Fibroblast of lung (primary cell): ENCODE data around the gene MAPK9. TPM values are rescaled to one million over a fixed set of nuclear protein-coding genes. Genes with fewer than 3 reads are reported as not detected.

Source experiments
- DNase-seq, 2 donors: peaks; one replicate each; pipeline versions ENCODE4 v3.0.0 to v3.0.0-alpha.2; 2010; ENCODE audit warnings: low read depth in 2 of 2
- H2AFZ ChIP-seq: 2 replicates; pipeline ENCODE4 v1.5.1; 2012; ENCODE audit warnings: low read length, control low read depth, inconsistent platforms
- H3K27ac ChIP-seq: 2 replicates; pipeline ENCODE4 v1.5.1; 2011; ENCODE audit warnings: low read length, control low read depth; ENCODE audit not compliant: insufficient read depth
- H3K27me3 ChIP-seq: 2 replicates; pipeline ENCODE4 v1.5.1; 2011; ENCODE audit warnings: mild to moderate bottlenecking, low read length; ENCODE audit not compliant: control insufficient read depth, insufficient read depth
- H3K36me3 ChIP-seq: 2 replicates; pipeline ENCODE4 v1.5.1; 2011; ENCODE audit warnings: low read length; ENCODE audit not compliant: control insufficient read depth, insufficient read depth
- H3K4me1 ChIP-seq: 2 replicates; pipeline ENCODE4 v1.5.1; 2011; ENCODE audit warnings: low read length; ENCODE audit not compliant: control insufficient read depth, insufficient read depth; ENCODE audit errors: extremely low read depth
- H3K4me2 ChIP-seq: 2 replicates; pipeline ENCODE4 v1.5.1; 2011; ENCODE audit warnings: low read length, control low read depth; ENCODE audit not compliant: insufficient read depth; ENCODE audit errors: extremely low read depth
- H3K4me3 ChIP-seq, 4 experiments: fragments of 200-600 bp in 1 of 4; sonication (generic) in 1 of 4; replicated peaks in 1 of 4; 2 replicates each; pipeline ENCODE4 v1.5.1; 2011 to 2016; ENCODE audit warnings: low read length in 4 of 4, low read depth in 3 of 4, mild to moderate bottlenecking in 3 of 4, control low read depth in 2 of 4, inconsistent platforms in 1 of 4, mixed read lengths in 1 of 4; ENCODE audit not compliant: insufficient read depth in 1 of 4; ENCODE audit errors: control extremely low read depth in 1 of 4
- H3K79me2 ChIP-seq: 2 replicates; pipeline ENCODE4 v1.5.1; 2012; ENCODE audit warnings: mild to moderate bottlenecking, low read length, inconsistent platforms; ENCODE audit not compliant: control insufficient read depth, insufficient read depth
- H3K9ac ChIP-seq: 2 replicates; pipeline ENCODE4 v1.5.1; 2011; ENCODE audit warnings: mild to moderate bottlenecking, low read length, control low read depth; ENCODE audit not compliant: insufficient read depth
- H3K9me3 ChIP-seq: 2 replicates; pipeline ENCODE4 v1.5.1; 2012; ENCODE audit warnings: low read depth, low read length; ENCODE audit not compliant: control insufficient read depth, insufficient read depth
- H4K20me1 ChIP-seq: 2 replicates; pipeline ENCODE4 v1.5.1; 2011; ENCODE audit warnings: low read length; ENCODE audit not compliant: control insufficient read depth, insufficient read depth; ENCODE audit errors: extremely low read depth
- CTCF ChIP-seq, 2 donors: IDR thresholded peaks in 1 of 2; conservative IDR thresholded peaks in 1 of 2; 1 replicate in 1 of 2; 2 replicates in 1 of 2; pipeline ENCODE4 v1.5.1; 2011 to 2012; ENCODE audit warnings: low read length in 2 of 2, control low read depth in 1 of 2, inconsistent platforms in 1 of 2, low read depth in 1 of 2, mild to moderate bottlenecking in 1 of 2
- EZH2 ChIP-seq: IDR thresholded peaks from 2 replicates; pipeline ENCODE4 v1.5.1; 2012; ENCODE audit warnings: low read length, control low read depth, mild to moderate bottlenecking; ENCODE audit errors: missing control alignments
- polyA plus RNA-seq, 2 donors: library from polyadenylated mRNA; depleted of rRNA in 1 of 2; stranded (reverse) in 1 of 2; unstranded in 1 of 2; fragments of >200 nt; gene quantifications; 2 replicates each; pipeline ENCODE4 v1.2.1, GENCODE V29; 2011 to 2012; ENCODE audit warnings: missing spikeins in 1 of 2
- total RNA-seq: library from RNA; depleted of rRNA; stranded (reverse); fragments of >200 nt; gene quantifications from 2 replicates; pipeline ENCODE4 v1.2.1, GENCODE V29; 2014

Gene MAPK9
- total and polyA plus RNA-seq, 2 donors (not counting 1 experiment from before 2014, with no cell fraction given), result 27.6 to 36.8 TPM

DNA sequence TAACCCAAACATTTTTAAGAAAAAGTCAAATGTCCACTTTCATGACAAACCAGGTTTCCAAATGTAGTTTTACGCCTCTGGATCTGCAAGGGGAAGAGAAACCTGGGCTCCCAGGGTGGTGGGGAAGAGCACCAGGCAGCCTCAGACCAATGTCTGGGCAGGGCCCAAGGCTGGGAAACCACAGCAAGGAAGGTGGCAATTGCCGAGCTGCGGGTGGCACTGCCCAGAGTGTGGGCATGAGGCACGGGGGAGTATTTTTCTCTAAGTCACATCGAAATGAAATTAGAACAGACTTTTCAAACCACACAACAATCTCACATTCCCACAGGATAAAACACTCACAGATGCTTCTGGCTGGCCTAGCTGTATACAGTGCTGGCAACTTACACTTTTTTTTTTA lies 50.3 kb downstream of the MAPK9 start:
- H3K9me3 ChIP-seq, result no peaks in the 10 kb centered on the region
- no peaks in the 10 kb centered on the region for H3K79me2 ChIP-seq
- H4K20me1 ChIP-seq, result no peaks in the 10 kb centered on the region
- H3K27ac ChIP-seq, result no peak overlapping the region
- H3K9ac ChIP-seq, result no peak overlapping the region
- no peak for DNase-seq
- TF ChIP-seq CTCF (conservative IDR thresholded peaks at IDR 0.05 in 1 of 2, IDR thresholded peaks at IDR 0.05 in 1 of 2; ENCODE audit: low read depth in 1 of 2, low read length in 2 of 2) (no peak), EZH2 (no peak)
- H3K36me3 ChIP-seq, result peaks cover 3% of the 10 kb centered on the region
- H3K4me3 ChIP-seq, result no peak overlapping the region
- H3K4me1 ChIP-seq, result no peaks in the 10 kb centered on the region
- no peak overlapping the region for H3K4me2 ChIP-seq
- H2AFZ ChIP-seq, result no peak overlapping the region
- no peaks in the 10 kb centered on the region for H3K27me3 ChIP-seq

GRCh38 chr5:180238631-180239030 lies 53.3 kb downstream of the MAPK9 start:
- no peak for TF ChIP-seq EZH2
- no peak for TF ChIP-seq CTCF (conservative IDR thresholded peaks at IDR 0.05 in 1 of 2, IDR thresholded peaks at IDR 0.05 in 1 of 2; ENCODE audit: low read depth in 1 of 2, low read length in 2 of 2)

GRCh38 chr5:180235846-180236245 lies 56.0 kb downstream of the MAPK9 start:
- Histone ChIP-seq H3K9me3 (no peaks in the 10 kb centered on the region), H3K36me3 (peaks cover 6% of the 10 kb centered on the region), H3K27me3 (no peaks in the 10 kb centered on the region), H3K4me3 (no peak overlapping the region), H3K4me1 (no peaks in the 10 kb centered on the region), H3K79me2 (no peaks in the 10 kb centered on the region), H4K20me1 (no peaks in the 10 kb centered on the region), H3K9ac (no peak overlapping the region), H2AFZ (no peak overlapping the region), H3K4me2 (no peak overlapping the region), H3K27ac (no peak overlapping the region)
- no peak for DNase-seq
- TF ChIP-seq CTCF (conservative IDR thresholded peaks at IDR 0.05 in 1 of 2, IDR thresholded peaks at IDR 0.05 in 1 of 2; ENCODE audit: low read depth in 1 of 2, low read length in 2 of 2), result no peak
- no peak for TF ChIP-seq EZH2

More at GRCh38 chr5:180238631-180239030, 53.3 kb downstream of the MAPK9 start:
- H3K36me3 ChIP-seq, result peaks cover 6% of the 10 kb centered on the region
- no peak overlapping the region for H3K27ac ChIP-seq
- no peak overlapping the region for H3K4me2 ChIP-seq
- no peaks in the 10 kb centered on the region for H3K4me1 ChIP-seq
- no peak overlapping the region for H3K9ac ChIP-seq
- no peak for DNase-seq
- no peak overlapping the region for H3K4me3 ChIP-seq
- H4K20me1 ChIP-seq, result no peaks in the 10 kb centered on the region
- no peaks in the 10 kb centered on the region for H3K79me2 ChIP-seq
- no peak overlapping the region for H2AFZ ChIP-seq
- no peaks in the 10 kb centered on the region for H3K27me3 ChIP-seq
- H3K9me3 ChIP-seq, result no peaks in the 10 kb centered on the region
